Measurements from ENCODE around the gene WDR82. TPM values are rescaled to one million over a fixed set of nuclear protein-coding genes. Genes with fewer than 3 reads are reported as not detected.
A peak's percentile ranks its signal among the peaks of the same experiment; 100 is the strongest.

Gene WDR82
- total and polyA plus RNA-seq, 4 donors = 77.1 to 159 (median 133) TPM

DNA sequence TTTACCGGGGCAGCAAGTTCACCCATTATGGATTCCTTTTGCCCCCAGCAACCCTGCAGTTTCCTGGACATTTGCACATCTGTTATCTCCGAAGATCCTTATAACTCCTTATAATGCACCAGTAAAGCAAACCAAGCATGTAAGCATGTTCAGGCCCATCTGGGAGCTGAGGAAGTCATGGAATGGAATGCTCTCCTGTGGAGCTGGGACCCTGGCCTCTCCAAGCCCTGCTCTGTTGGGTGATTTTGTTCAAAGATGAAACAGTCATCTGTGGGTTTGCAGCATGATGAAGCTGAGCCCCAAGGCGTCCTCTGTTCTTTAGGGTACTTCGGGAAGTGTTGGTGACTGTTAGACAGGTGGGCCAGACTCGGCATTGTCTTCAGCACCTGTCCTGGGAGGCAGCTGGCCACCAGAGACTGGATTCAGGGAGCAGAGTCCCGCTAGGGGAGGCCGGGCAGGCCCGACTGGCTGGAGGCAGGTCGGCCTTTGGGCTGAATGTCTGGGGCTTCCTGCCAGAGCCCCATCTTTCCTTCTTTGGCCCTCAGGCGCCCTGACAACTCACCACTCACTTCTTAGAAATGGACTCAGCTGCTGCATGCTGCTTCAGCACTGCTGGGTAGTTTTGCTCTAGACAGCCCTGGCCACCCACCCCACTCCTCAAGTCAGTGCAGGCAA lies 41.6 kb upstream of the WDR82 start:
- H3K27me3 ChIP-seq (ENCODE audit: control insufficient read depth, insufficient read depth, low read length) = no peaks in the 10 kb centered on the region
- DNase-seq (ENCODE audit: low read depth in 4 of 6, low spot score in 6 of 6) = peak in 1 of 6 donors; percentile 62
- no peaks in the 10 kb centered on the region for H3K9me3 ChIP-seq (ENCODE audit: control insufficient read depth, insufficient read depth, low read length)
- H3K4me1 ChIP-seq (ENCODE audit: control insufficient read depth, insufficient read depth, low read length) = peaks cover 54% of the 10 kb centered on the region
- H3K36me3 ChIP-seq (ENCODE audit: control insufficient read depth, insufficient read depth, low read length) = peaks cover 6% of the 10 kb centered on the region
- H3K27ac ChIP-seq (ENCODE audit: low read depth, low read length) = peak overlapping the region; percentile 7
- H3K4me3 ChIP-seq (ENCODE audit: low read depth, low read length) = no peak overlapping the region
- 54% methylated on average over 10 of the region's 10 CpGs for WGBS (ENCODE audit: insufficient coverage)

- H3K9me3 ChIP-seq (ENCODE audit: control insufficient read depth, insufficient read depth, low read length) = no peaks in the 10 kb centered on the region
- peaks cover 2% of the 10 kb centered on the region for H3K36me3 ChIP-seq (ENCODE audit: control insufficient read depth, insufficient read depth, low read length)
- H3K4me1 ChIP-seq (ENCODE audit: control insufficient read depth, insufficient read depth, low read length) = peaks cover 52% of the 10 kb centered on the region
- H3K27ac ChIP-seq (ENCODE audit: low read depth, low read length) = no peak overlapping the region
- no peak overlapping the region for H3K4me3 ChIP-seq (ENCODE audit: low read depth, low read length)
- DNase-seq (ENCODE audit: low read depth in 4 of 6, low spot score in 6 of 6) = peak in 1 of 6 donors; percentile 57
- no peaks in the 10 kb centered on the region for H3K27me3 ChIP-seq (ENCODE audit: control insufficient read depth, insufficient read depth, low read length)
- WGBS (ENCODE audit: insufficient coverage) = 72% methylated on average over 14 of the region's 14 CpGs
Measured at GRCh38 chr3:52318186-52318816, 39.9 kb upstream of the WDR82 start.

DNA sequence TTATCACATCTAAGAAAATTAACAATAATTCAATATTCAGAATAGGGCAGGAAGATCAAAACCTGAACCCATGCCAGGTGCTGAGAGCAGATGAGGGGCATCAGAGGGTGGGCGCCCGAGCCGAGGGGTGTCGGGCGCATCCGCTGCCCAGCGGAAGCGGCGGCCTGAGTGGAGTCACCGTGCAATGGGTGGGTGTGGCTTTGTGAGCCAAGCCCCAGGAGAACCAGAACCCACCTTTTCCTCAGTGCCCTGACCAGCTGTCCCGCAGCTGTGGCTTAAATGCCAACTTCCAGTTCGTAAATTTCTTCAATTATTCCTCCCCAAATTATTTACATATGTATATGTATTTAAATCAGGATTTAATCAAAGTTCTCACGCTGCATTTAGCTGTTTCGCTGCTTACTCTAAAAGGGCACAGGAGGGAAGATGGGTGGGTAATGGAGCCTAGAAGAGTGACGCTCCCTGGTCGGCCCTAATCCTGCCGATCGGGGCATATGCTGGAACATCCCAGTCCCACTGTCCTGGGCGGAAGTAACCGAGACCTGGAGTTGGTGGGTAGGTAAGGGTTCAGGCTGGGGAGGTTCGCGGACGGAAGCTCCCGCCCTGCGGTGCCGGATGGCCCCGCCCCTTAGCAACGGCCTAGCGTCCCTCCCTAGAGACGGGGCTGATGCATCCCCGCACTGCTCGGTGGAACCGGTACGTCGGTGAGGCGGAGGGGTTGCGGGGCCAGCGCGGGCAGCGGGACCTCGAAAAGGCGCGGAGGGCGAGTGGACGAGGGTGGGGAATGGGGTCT lies 39.0 kb upstream of the WDR82 start:
- H3K9me3 ChIP-seq (ENCODE audit: control insufficient read depth, insufficient read depth, low read length) = no peaks in the 10 kb centered on the region
- H3K27me3 ChIP-seq (ENCODE audit: control insufficient read depth, insufficient read depth, low read length) = no peaks in the 10 kb centered on the region
- peak in 2 of 6 donors; percentile 73 to 87 for DNase-seq (ENCODE audit: low read depth in 4 of 6, low spot score in 6 of 6)
- WGBS (ENCODE audit: insufficient coverage) = 5% methylated on average over 38 of the region's 45 CpGs
- H3K4me3 ChIP-seq (ENCODE audit: low read depth, low read length) = peak overlapping the region; percentile 39
- H3K4me1 ChIP-seq (ENCODE audit: control insufficient read depth, insufficient read depth, low read length) = peaks cover 54% of the 10 kb centered on the region
- H3K27ac ChIP-seq (ENCODE audit: low read depth, low read length) = no peak overlapping the region
- H3K36me3 ChIP-seq (ENCODE audit: control insufficient read depth, insufficient read depth, low read length) = peaks cover 2% of the 10 kb centered on the region

GRCh38 chr3:52315977-52316764 lies 37.7 kb upstream of the WDR82 start, which contains the start of gene DNAH1:
Gene DNAH1 (plus strand): TSS chr3:52316319. CDS start chr3:52322443, 6,124 bp downstream.
- no peak within 1 kb of the TSS for H3K27ac ChIP-seq (ENCODE audit: low read depth, low read length)
- WGBS (ENCODE audit: insufficient coverage) = 63% methylated on average over 2 of the region's 3 CpGs
- no peaks in the 10 kb centered on the region for H3K36me3 ChIP-seq (ENCODE audit: control insufficient read depth, insufficient read depth, low read length)
- no peaks in the 10 kb centered on the region for H3K9me3 ChIP-seq (ENCODE audit: control insufficient read depth, insufficient read depth, low read length)
- peak in 3 of 6 donors; percentile 61 to 94 (median 77) for DNase-seq (ENCODE audit: low read depth in 4 of 6, low spot score in 6 of 6)
- no peaks in the 10 kb centered on the region for H3K27me3 ChIP-seq (ENCODE audit: control insufficient read depth, insufficient read depth, low read length)
- peaks cover 66% of the 10 kb centered on the region for H3K4me1 ChIP-seq (ENCODE audit: control insufficient read depth, insufficient read depth, low read length)
- H3K4me3 ChIP-seq (ENCODE audit: low read depth, low read length) = no peak within 1 kb of the TSS

GRCh38 chr3:52315006-52315405 lies 36.6 kb upstream of the WDR82 start:
- DNase-seq (ENCODE audit: low read depth in 4 of 6, low spot score in 6 of 6) = no peak
- H3K36me3 ChIP-seq (ENCODE audit: control insufficient read depth, insufficient read depth, low read length) = peaks cover 4% of the 10 kb centered on the region
- no peaks in the 10 kb centered on the region for H3K27me3 ChIP-seq (ENCODE audit: control insufficient read depth, insufficient read depth, low read length)
- no peaks in the 10 kb centered on the region for H3K9me3 ChIP-seq (ENCODE audit: control insufficient read depth, insufficient read depth, low read length)
- H3K27ac ChIP-seq (ENCODE audit: low read depth, low read length) = no peak overlapping the region
- peaks cover 65% of the 10 kb centered on the region for H3K4me1 ChIP-seq (ENCODE audit: control insufficient read depth, insufficient read depth, low read length)
- WGBS (ENCODE audit: insufficient coverage) = 43% methylated on average over 2 of the region's 6 CpGs
- no peak overlapping the region for H3K4me3 ChIP-seq (ENCODE audit: low read depth, low read length)

DNA sequence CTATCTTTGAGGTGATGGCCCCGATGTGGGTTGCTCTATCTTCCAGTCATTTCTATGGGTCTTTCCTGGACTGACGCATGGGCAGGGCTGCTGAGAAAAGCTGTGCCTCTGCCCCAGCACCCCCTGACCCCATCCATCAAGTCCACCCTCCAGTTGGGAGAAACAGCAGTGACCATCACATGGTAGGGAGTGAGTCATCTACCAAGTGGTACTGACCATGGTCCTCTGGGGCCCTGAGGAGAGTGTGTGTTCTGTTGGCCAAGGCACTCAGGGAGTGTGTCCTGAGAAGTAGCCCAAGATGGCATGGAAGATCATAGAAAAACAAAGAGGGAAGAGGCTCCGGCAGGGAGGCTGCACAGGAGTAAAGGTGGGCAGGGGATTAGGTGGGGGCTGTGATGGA lies 36.0 kb upstream of the WDR82 start:
- 97% methylated on average over 3 of the region's 3 CpGs for WGBS (ENCODE audit: insufficient coverage)
- H3K4me3 ChIP-seq (ENCODE audit: low read depth, low read length) = no peak overlapping the region
- DNase-seq (ENCODE audit: low read depth in 4 of 6, low spot score in 6 of 6) = no peak
- H3K4me1 ChIP-seq (ENCODE audit: control insufficient read depth, insufficient read depth, low read length) = peaks cover 60% of the 10 kb centered on the region
- H3K27me3 ChIP-seq (ENCODE audit: control insufficient read depth, insufficient read depth, low read length) = no peaks in the 10 kb centered on the region
- peaks cover 4% of the 10 kb centered on the region for H3K36me3 ChIP-seq (ENCODE audit: control insufficient read depth, insufficient read depth, low read length)
- H3K9me3 ChIP-seq (ENCODE audit: control insufficient read depth, insufficient read depth, low read length) = no peaks in the 10 kb centered on the region
- H3K27ac ChIP-seq (ENCODE audit: low read depth, low read length) = no peak overlapping the region

- no peak overlapping the region for H3K27ac ChIP-seq (ENCODE audit: low read depth, low read length)
- no peaks in the 10 kb centered on the region for H3K27me3 ChIP-seq (ENCODE audit: control insufficient read depth, insufficient read depth, low read length)
- H3K36me3 ChIP-seq (ENCODE audit: control insufficient read depth, insufficient read depth, low read length) = peaks cover 4% of the 10 kb centered on the region
- 68% methylated on average over 3 of the region's 4 CpGs for WGBS (ENCODE audit: insufficient coverage)
- peaks cover 59% of the 10 kb centered on the region for H3K4me1 ChIP-seq (ENCODE audit: control insufficient read depth, insufficient read depth, low read length)
- no peaks in the 10 kb centered on the region for H3K9me3 ChIP-seq (ENCODE audit: control insufficient read depth, insufficient read depth, low read length)
- DNase-seq (ENCODE audit: low read depth in 4 of 6, low spot score in 6 of 6) = no peak
- no peak overlapping the region for H3K4me3 ChIP-seq (ENCODE audit: low read depth, low read length)
Measured at GRCh38 chr3:52313774-52314188, 35.3 kb upstream of the WDR82 start.

DNA sequence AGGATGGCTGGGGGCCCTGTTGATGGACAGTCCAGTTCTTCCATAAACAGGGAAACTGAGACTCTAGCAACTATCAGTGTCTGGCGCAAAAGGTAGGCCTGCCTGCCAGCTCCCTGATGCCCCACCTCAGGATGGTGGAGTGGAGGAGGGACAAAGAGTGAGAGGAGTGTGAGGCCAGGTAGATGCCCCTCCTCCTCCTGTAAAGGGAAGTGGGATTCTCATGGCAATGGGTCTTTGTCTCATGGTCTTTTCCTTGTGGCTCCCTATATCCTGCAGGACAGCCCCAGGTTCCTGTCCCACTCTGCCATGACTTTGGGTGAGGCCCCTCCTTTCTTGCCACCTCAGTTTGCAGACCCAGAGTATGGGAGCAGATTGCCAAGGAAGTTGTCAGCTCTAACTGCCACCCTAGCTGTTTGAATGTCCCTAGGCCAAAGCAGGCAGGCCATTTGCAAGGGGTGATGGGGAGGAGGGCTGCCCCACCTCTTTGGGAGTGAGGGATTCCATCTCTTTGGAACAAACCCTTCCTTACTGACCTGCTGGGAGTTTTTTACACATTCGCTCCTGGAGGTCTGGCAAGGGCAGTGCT lies 34.8 kb upstream of the WDR82 start:
- H3K27me3 ChIP-seq (ENCODE audit: control insufficient read depth, insufficient read depth, low read length) = no peaks in the 10 kb centered on the region
- peaks cover 62% of the 10 kb centered on the region for H3K4me1 ChIP-seq (ENCODE audit: control insufficient read depth, insufficient read depth, low read length)
- 90% methylated on average over 2 of the region's 2 CpGs for WGBS (ENCODE audit: insufficient coverage)
- no peaks in the 10 kb centered on the region for H3K9me3 ChIP-seq (ENCODE audit: control insufficient read depth, insufficient read depth, low read length)
- no peak overlapping the region for H3K4me3 ChIP-seq (ENCODE audit: low read depth, low read length)
- peaks cover 4% of the 10 kb centered on the region for H3K36me3 ChIP-seq (ENCODE audit: control insufficient read depth, insufficient read depth, low read length)
- no peak overlapping the region for H3K27ac ChIP-seq (ENCODE audit: low read depth, low read length)
- DNase-seq (ENCODE audit: low read depth in 4 of 6, low spot score in 6 of 6) = no peak

All from spinal cord (tissue), 10 donors.